ENCODE data around the gene GTSE1. TPM values are rescaled to one million over a fixed set of nuclear protein-coding genes. Genes with fewer than 3 reads are reported as not detected.

GTSE1 gene
- polyA plus RNA-seq, 1 donor (not counting 4 experiments of a cell fraction or from before 2014, with no cell fraction given): 4.7 TPM

GRCh38 chr22:46363611-46364321 lies 67.1 kb downstream of the GTSE1 start:
- Histone ChIP-seq H3K9me3 (ENCODE audit: control insufficient read depth, low read depth, low read length) (no peaks in the 10 kb centered on the region), H3K36me3 (ENCODE audit: control insufficient read depth in 2 of 2, extremely low read depth in 1 of 2, insufficient read depth in 2 of 2, low read length in 2 of 2) (peaks cover 20 to 32% of the 10 kb centered on the region in 2 experiments), H3K79me2 (ENCODE audit: control insufficient read depth, insufficient read depth, low read length) (no peaks in the 10 kb centered on the region), H3K4me2 (ENCODE audit: control insufficient read depth, extremely low read depth, insufficient read depth, low read depth, low read length) (no peak overlapping the region), H3K27me3 (ENCODE audit: control insufficient read depth, extremely low read depth, insufficient read depth, low read length) (no peaks in the 10 kb centered on the region), H3K4me3 (ENCODE audit: control insufficient read depth in 2 of 3, extremely low read depth in 1 of 3, insufficient read depth in 2 of 3, low read depth in 1 of 3, low read length in 3 of 3) (no peak overlapping the region), H3K27ac (ENCODE audit: control insufficient read depth, insufficient read depth, low read length) (no peak overlapping the region), H3K9me1 (ENCODE audit: control insufficient read depth, extremely low read depth, insufficient read depth, low read length) (no peaks in the 10 kb centered on the region), H3K9ac (ENCODE audit: control insufficient read depth, extremely low read depth, insufficient read depth, low read length) (no peak overlapping the region), H3K4me1 (ENCODE audit: control insufficient read depth, extremely low read depth, insufficient read depth, low read length) (peaks cover 3% of the 10 kb centered on the region), H2AFZ (ENCODE audit: control insufficient read depth, low read length) (no peak overlapping the region), H4K20me1 (ENCODE audit: control insufficient read depth, extremely low read depth, insufficient read depth, low read length) (peaks cover 7% of the 10 kb centered on the region)
- FAIRE-seq (no peak), DNase-seq (ENCODE audit: low read depth, low spot score) (no peak)
- dilution Hi-C loops (cut with MboI; ENCODE audit: extremely low pct_ligation_motif_present, low sequenced_read_pairs): no loop called here
- TF ChIP-seq EZH2 (IDR thresholded peaks at IDR 0.05; ENCODE audit: low read length) (no peak), CTCF (optimal IDR thresholded peaks at IDR 0.05 in 1 of 3, IDR thresholded peaks at IDR 0.05 in 1 of 3, conservative IDR thresholded peaks at IDR 0.05 in 1 of 3; ENCODE audit: extremely low read depth in 1 of 3, insufficient read depth in 2 of 3, low read length in 3 of 3) (no peak)

- dilution Hi-C loops (cut with MboI; ENCODE audit: extremely low pct_ligation_motif_present, low sequenced_read_pairs): no loop called here
- Histone ChIP-seq H3K9me1 (ENCODE audit: control insufficient read depth, extremely low read depth, insufficient read depth, low read length) (no peaks in the 10 kb centered on the region), H3K27ac (ENCODE audit: control insufficient read depth, insufficient read depth, low read length) (no peak overlapping the region), H4K20me1 (ENCODE audit: control insufficient read depth, extremely low read depth, insufficient read depth, low read length) (peaks cover 7% of the 10 kb centered on the region), H3K4me3 (ENCODE audit: control insufficient read depth in 2 of 3, extremely low read depth in 1 of 3, insufficient read depth in 2 of 3, low read depth in 1 of 3, low read length in 3 of 3) (no peak overlapping the region), H3K36me3 (ENCODE audit: control insufficient read depth in 2 of 2, extremely low read depth in 1 of 2, insufficient read depth in 2 of 2, low read length in 2 of 2) (peaks cover 14 to 30% of the 10 kb centered on the region in 2 experiments), H3K27me3 (ENCODE audit: control insufficient read depth, extremely low read depth, insufficient read depth, low read length) (no peaks in the 10 kb centered on the region), H3K79me2 (ENCODE audit: control insufficient read depth, insufficient read depth, low read length) (no peaks in the 10 kb centered on the region), H2AFZ (ENCODE audit: control insufficient read depth, low read length) (no peak overlapping the region), H3K9me3 (ENCODE audit: control insufficient read depth, low read depth, low read length) (no peaks in the 10 kb centered on the region), H3K9ac (ENCODE audit: control insufficient read depth, extremely low read depth, insufficient read depth, low read length) (no peak overlapping the region), H3K4me2 (ENCODE audit: control insufficient read depth, extremely low read depth, insufficient read depth, low read depth, low read length) (no peak overlapping the region), H3K4me1 (ENCODE audit: control insufficient read depth, extremely low read depth, insufficient read depth, low read length) (peaks cover 3% of the 10 kb centered on the region)
- DNase-seq (ENCODE audit: low read depth, low spot score): no peak
- FAIRE-seq: no peak
- TF ChIP-seq EZH2 (IDR thresholded peaks at IDR 0.05; ENCODE audit: low read length): no peak
- TF ChIP-seq CTCF (optimal IDR thresholded peaks at IDR 0.05 in 1 of 3, IDR thresholded peaks at IDR 0.05 in 1 of 3, conservative IDR thresholded peaks at IDR 0.05 in 1 of 3; ENCODE audit: extremely low read depth in 1 of 3, insufficient read depth in 2 of 3, low read length in 3 of 3): no peak
These were observed 67.9 kb downstream of the GTSE1 start for GRCh38 chr22:46364341-46365165.
